ENCODE results near the gene KIF21B.

GRCh38 chr1:201020040-201020591 lies 3.4 kb downstream of the KIF21B start:
- TF ChIP-seq CTCF (IDR thresholded peaks at IDR 0.05) (no peak), POLR2A (IDR thresholded peaks at IDR 0.05) (no peak)

Data from thyroid gland (tissue), 4 donors.